Activated naive CD4-positive, alpha-beta T cell treated with anti-CD3 and anti-CD28 coated beads for 36 hours (primary cell): ENCODE data around the gene MGP. TPM values are rescaled to one million over a fixed set of nuclear protein-coding genes. Genes with fewer than 3 reads are reported as not detected.

Source experiments
- CTCF ChIA-PET: fragments of 350-600 bp; sonication (Branson Sonifier 250); formaldehyde crosslinking; loops from one replicate; lab custom pipeline; 2021; ENCODE audit warnings: antibody characterized with exemption; lab: Charles Lee
- DNase-seq: peaks from one replicate; pipeline ENCODE4 v3.0.0-alpha.2; 2020
- H3K27ac Mint-ChIP-seq: one replicate; pipeline ENCODE4 v1.8.0; 2021; ENCODE audit warnings: mild to moderate bottlenecking, mixed read lengths
- H3K27me3 Mint-ChIP-seq: one replicate; pipeline ENCODE4 v1.8.0; 2021; ENCODE audit warnings: low read depth, mixed read lengths
- H3K36me3 Mint-ChIP-seq: one replicate; pipeline ENCODE4 v1.8.0; 2021; ENCODE audit warnings: low read depth, mixed read lengths
- H3K4me1 Mint-ChIP-seq: one replicate; pipeline ENCODE4 v1.8.0; 2021; ENCODE audit warnings: low read depth, mixed read lengths
- H3K4me3 Mint-ChIP-seq: one replicate; pipeline ENCODE4 v1.8.0; 2021; ENCODE audit warnings: mild to moderate bottlenecking, moderate library complexity, mixed read lengths
- H3K9me3 Mint-ChIP-seq: one replicate; pipeline ENCODE4 v1.8.0; 2021; ENCODE audit warnings: mixed read lengths
- intact Hi-C: fragments of 100-400 bp; cut with micrococcal nuclease; formaldehyde crosslinking; loops from one replicate; pipeline ENCODE4 v1.15.1; 2023
- total RNA-seq, 2 experiments: library from RNA; stranded (reverse); gene quantifications; one replicate each; pipeline ENCODE4 v1.2.3, GENCODE V29; 2021

The MGP gene
- total RNA-seq, 2 experiments from 2014 or later: not detected

- no peaks in the 10 kb centered on the region for H3K27me3 Mint-ChIP-seq
- DNase-seq: no peak
- peaks cover 12% of the 10 kb centered on the region for H3K36me3 Mint-ChIP-seq
- H3K4me1 Mint-ChIP-seq: peaks cover 24% of the 10 kb centered on the region
- no peak overlapping the region for H3K27ac Mint-ChIP-seq
- no peak overlapping the region for H3K4me3 Mint-ChIP-seq
- CTCF ChIA-PET: no interaction called here
- intact Hi-C loops: no loop called here
- H3K9me3 Mint-ChIP-seq: no peaks in the 10 kb centered on the region
These were observed 33.8 kb upstream of the MGP start for GRCh38 chr12:14919455-14919854.

GRCh38 chr12:14915736-14916135 is 30.1 kb upstream of the MGP start:
- intact Hi-C loops: no loop called here
- Mint-ChIP-seq H3K4me3 (no peak overlapping the region), H3K4me1 (peaks cover 27% of the 10 kb centered on the region), H3K9me3 (no peaks in the 10 kb centered on the region), H3K27me3 (no peaks in the 10 kb centered on the region), H3K27ac (no peak overlapping the region), H3K36me3 (peaks cover 25% of the 10 kb centered on the region)
- no peak for DNase-seq
- CTCF ChIA-PET: interaction anchor here (0.7 kb wide), 1 partner anchor 141 kb away, joined by 3 read pairs; no protein-coding TSS in a partner anchor

GRCh38 chr12:14913381-14913781 is 27.7 kb upstream of the MGP start:
- Mint-ChIP-seq H3K4me1 (peaks cover 34% of the 10 kb centered on the region), H3K27me3 (no peaks in the 10 kb centered on the region), H3K9me3 (no peaks in the 10 kb centered on the region), H3K4me3 (no peak overlapping the region), H3K27ac (no peak overlapping the region), H3K36me3 (peaks cover 22% of the 10 kb centered on the region)
- CTCF ChIA-PET: interaction anchor here (0.7 to 1.4 kb wide), 2 partner anchors 29 to 68 kb away, joined by 3 read pairs; no protein-coding TSS in a partner anchor
- DNase-seq: no peak
- intact Hi-C loops: no loop called here

GRCh38 chr12:14911131-14911530 is 25.5 kb upstream of the MGP start:
- peaks cover 25% of the 10 kb centered on the region for H3K36me3 Mint-ChIP-seq

GRCh38 chr12:14910090-14910915 is 24.6 kb upstream of the MGP start:
- no peaks in the 10 kb centered on the region for H3K27me3 Mint-ChIP-seq
- CTCF ChIA-PET: interaction anchor here (0.9 to 1.4 kb wide), 3 partner anchors 27 to 85 kb away, joined by 3 read pairs; no protein-coding TSS in a partner anchor
- peak overlapping the region; percentile 22 for H3K4me3 Mint-ChIP-seq
- peak; percentile 59 for DNase-seq
- H3K9me3 Mint-ChIP-seq: no peaks in the 10 kb centered on the region
- peak overlapping the region; percentile 90 for H3K27ac Mint-ChIP-seq
- intact Hi-C loops: loop anchor here (1.0 kb wide), 4 partner anchors 42 to 135 kb away; partner anchors contain the start of gene ARHGDIB
- H3K4me1 Mint-ChIP-seq: peaks cover 44% of the 10 kb centered on the region
- peaks cover 25% of the 10 kb centered on the region for H3K36me3 Mint-ChIP-seq

More at GRCh38 chr12:14911131-14911530, 25.5 kb upstream of the MGP start:
- Mint-ChIP-seq H3K4me3 (no peak overlapping the region), H3K27me3 (no peaks in the 10 kb centered on the region), H3K9me3 (no peaks in the 10 kb centered on the region), H3K27ac (peak overlapping the region; percentile 90), H3K4me1 (peaks cover 41% of the 10 kb centered on the region)
- intact Hi-C loops: no loop called here
- DNase-seq: no peak
- CTCF ChIA-PET: interaction anchor here (0.9 to 1.4 kb wide), 3 partner anchors 26 to 84 kb away, joined by 3 read pairs; no protein-coding TSS in a partner anchor

GRCh38 chr12:14907953-14908352 is 22.3 kb upstream of the MGP start:
- no peak overlapping the region for H3K27ac Mint-ChIP-seq
- H3K4me3 Mint-ChIP-seq: no peak overlapping the region
- peaks cover 48% of the 10 kb centered on the region for H3K4me1 Mint-ChIP-seq
- intact Hi-C loops: no loop called here
- H3K36me3 Mint-ChIP-seq: peaks cover 14% of the 10 kb centered on the region
- CTCF ChIA-PET: no interaction called here
- no peaks in the 10 kb centered on the region for H3K9me3 Mint-ChIP-seq
- DNase-seq: no peak
- no peaks in the 10 kb centered on the region for H3K27me3 Mint-ChIP-seq

- H3K27me3 Mint-ChIP-seq: no peaks in the 10 kb centered on the region
- peaks cover 10% of the 10 kb centered on the region for H3K36me3 Mint-ChIP-seq
- H3K9me3 Mint-ChIP-seq: no peaks in the 10 kb centered on the region
- peaks cover 48% of the 10 kb centered on the region for H3K4me1 Mint-ChIP-seq
- H3K4me3 Mint-ChIP-seq: no peak overlapping the region
- intact Hi-C loops: no loop called here
- no peak overlapping the region for H3K27ac Mint-ChIP-seq
- no peak for DNase-seq
- CTCF ChIA-PET: no interaction called here
These were observed 20.5 kb upstream of the MGP start for GRCh38 chr12:14906114-14906513.

GRCh38 chr12:14905269-14906004 is 19.8 kb upstream of the MGP start:
- no peak for DNase-seq
- no peaks in the 10 kb centered on the region for H3K27me3 Mint-ChIP-seq
- no peaks in the 10 kb centered on the region for H3K9me3 Mint-ChIP-seq
- no peak overlapping the region for H3K27ac Mint-ChIP-seq
- intact Hi-C loops: no loop called here
- H3K4me1 Mint-ChIP-seq: peaks cover 41% of the 10 kb centered on the region
- peaks cover 10% of the 10 kb centered on the region for H3K36me3 Mint-ChIP-seq
- no peak overlapping the region for H3K4me3 Mint-ChIP-seq
- CTCF ChIA-PET: no interaction called here

GRCh38 chr12:14904854-14905253 is 19.2 kb upstream of the MGP start:
- intact Hi-C loops: no loop called here
- CTCF ChIA-PET: interaction anchor here (0.6 kb wide), 2 partner anchors 70 to 91 kb away, joined by 3 to 4 read pairs; no protein-coding TSS in a partner anchor
- Mint-ChIP-seq H3K27ac (no peak overlapping the region), H3K27me3 (no peaks in the 10 kb centered on the region), H3K36me3 (peaks cover 10% of the 10 kb centered on the region), H3K4me3 (no peak overlapping the region), H3K9me3 (no peaks in the 10 kb centered on the region), H3K4me1 (peaks cover 35% of the 10 kb centered on the region)
- DNase-seq: no peak

GRCh38 chr12:14903386-14904098 is 17.9 kb upstream of the MGP start:
- DNase-seq: no peak
- Mint-ChIP-seq H3K9me3 (no peaks in the 10 kb centered on the region), H3K36me3 (peaks cover 10% of the 10 kb centered on the region), H3K4me1 (peaks cover 28% of the 10 kb centered on the region), H3K4me3 (no peak overlapping the region), H3K27ac (no peak overlapping the region), H3K27me3 (no peaks in the 10 kb centered on the region)
- intact Hi-C loops: loop anchor here (2.0 kb wide), 1 partner anchor 19 kb away; the partner anchor contains the start of gene MGP
- CTCF ChIA-PET: interaction anchor here (1.1 kb wide), 1 partner anchor 25 kb away, joined by 4 read pairs; no protein-coding TSS in a partner anchor

GRCh38 chr12:14902465-14902864 is 16.8 kb upstream of the MGP start:
- Mint-ChIP-seq H3K4me1 (peaks cover 20% of the 10 kb centered on the region), H3K27me3 (no peaks in the 10 kb centered on the region), H3K4me3 (no peak overlapping the region), H3K27ac (no peak overlapping the region), H3K9me3 (no peaks in the 10 kb centered on the region), H3K36me3 (peaks cover 2% of the 10 kb centered on the region)
- intact Hi-C loops: loop anchor here (2.0 kb wide), 1 partner anchor 18 kb away; the partner anchor contains the start of gene MGP
- CTCF ChIA-PET: interaction anchor here (0.9 to 1.1 kb wide), 2 partner anchors 24 to 317 kb away, joined by 4 to 7 read pairs; no protein-coding TSS in a partner anchor
- DNase-seq: no peak
